ENCODE measurements around the gene PCDH9.

GRCh38 chr13:66774046-66774445, 456.1 kb downstream of the PCDH9 start:
- TF ChIP-seq CTCF (IDR thresholded peaks at IDR 0.05), result no peak
- no peak for TF ChIP-seq CHD2 (IDR thresholded peaks at IDR 0.05; ENCODE audit: low read length, partially characterized antibody)
- no peak for TF ChIP-seq SMC3 (IDR thresholded peaks at IDR 0.05; ENCODE audit: low read depth, low read length)
- no peak for TF ChIP-seq YY1 (IDR thresholded peaks at IDR 0.05; ENCODE audit: low read depth)
- TF ChIP-seq REST (IDR thresholded peaks at IDR 0.05; ENCODE audit: low read depth, low read length), result no peak
- no peak for TF ChIP-seq MEF2A (IDR thresholded peaks at IDR 0.05; ENCODE audit: borderline replicate concordance, low read depth)
- no peak for TF ChIP-seq EP300 (IDR thresholded peaks at IDR 0.05; ENCODE audit: borderline replicate concordance in 1 of 2, low read depth in 1 of 2, low read length in 1 of 2)
- no peak for TF ChIP-seq FOXJ3 (CRISPR knock-in tag; IDR thresholded peaks at IDR 0.05)
- no peak for TF ChIP-seq POLR2AphosphoS5 (IDR thresholded peaks at IDR 0.05; ENCODE audit: low read depth, low read length)
- no peak for TF ChIP-seq MAX (IDR thresholded peaks at IDR 0.05; ENCODE audit: low read depth)
- TF ChIP-seq TAF1 (IDR thresholded peaks at IDR 0.05; ENCODE audit: borderline replicate concordance, low read depth, low read length), result no peak
- no peak for TF ChIP-seq RAD21 (IDR thresholded peaks at IDR 0.05; ENCODE audit: low read length)
- TF ChIP-seq USF2 (IDR thresholded peaks at IDR 0.05; ENCODE audit: borderline replicate concordance, low read depth, low read length), result no peak

Measured in SK-N-SH (cell line).